ENCODE results near the gene SACS. TPM values are rescaled to one million over a fixed set of nuclear protein-coding genes. Genes with fewer than 3 reads are reported as not detected.

The SACS gene
- total and polyA plus RNA-seq, 2 of the 8 experiments (the other 6 are each of a cell fraction or from before 2014, with no cell fraction given) = 11.0 to 54.2 TPM

- TF ChIP-seq ATF2 (IDR thresholded peaks at IDR 0.05; ENCODE audit: low read length) = no peak
- no peak for TF ChIP-seq JUND (IDR thresholded peaks at IDR 0.05; ENCODE audit: low read length)
- no peak for TF ChIP-seq SP4 (IDR thresholded peaks at IDR 0.05; ENCODE audit: low read length)
- TF ChIP-seq SIRT6 (IDR thresholded peaks at IDR 0.05; ENCODE audit: low read length) = no peak
- TF ChIP-seq CHD1 (IDR thresholded peaks at IDR 0.05; ENCODE audit: low read depth, low read length) = no peak
- no peak for TF ChIP-seq PHF8 (conservative IDR thresholded peaks at IDR 0.05; ENCODE audit: low read depth, low read length)
Measured at GRCh38 chr13:23427881-23428528, 5.5 kb downstream of the SACS start (continued).

Measured in H1 (cell line).